ENCODE data around the gene RPA1. TPM values are rescaled to one million over a fixed set of nuclear protein-coding genes. Genes with fewer than 3 reads are reported as not detected.

Gene RPA1
- total and polyA plus RNA-seq, 2 of the 4 experiments (the other 2 are of a cell fraction), result 38.4 to 48.2 TPM

DNA sequence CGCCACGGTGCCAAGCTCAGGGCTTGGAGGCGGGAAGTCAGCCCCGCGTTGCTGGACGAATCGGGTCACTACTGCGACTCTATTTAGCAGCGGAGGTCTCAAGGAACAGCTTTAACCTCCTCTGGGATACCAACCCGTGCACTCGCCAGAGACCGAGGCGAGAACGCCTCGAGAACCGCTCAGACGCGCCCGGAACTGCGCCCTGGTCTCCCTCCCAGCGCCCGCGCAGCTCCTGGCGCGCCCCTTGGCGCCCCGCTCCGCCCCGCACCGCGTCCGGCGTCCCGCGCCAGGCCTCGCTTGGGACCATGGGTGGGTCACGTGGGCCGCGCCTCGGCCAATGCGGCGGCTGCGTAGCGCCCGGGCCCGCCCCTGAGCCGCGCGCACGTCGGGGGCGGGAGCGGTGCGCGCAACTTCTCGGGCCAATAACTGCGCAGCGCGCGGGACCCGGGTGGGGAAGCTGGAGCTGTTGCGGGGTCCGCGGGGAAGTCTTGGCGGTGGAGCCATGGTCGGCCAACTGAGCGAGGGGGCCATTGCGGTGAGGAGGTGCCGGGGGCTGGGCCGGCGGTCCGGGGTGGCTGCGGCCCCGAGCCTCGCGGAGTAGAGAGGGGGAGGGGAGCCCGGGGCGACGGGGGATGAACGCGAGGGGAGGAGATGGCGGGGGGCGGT lies at the start of gene RPA1, which contains the start of gene SMYD4 (continued):
- TF ChIP-seq, protein P1, sequence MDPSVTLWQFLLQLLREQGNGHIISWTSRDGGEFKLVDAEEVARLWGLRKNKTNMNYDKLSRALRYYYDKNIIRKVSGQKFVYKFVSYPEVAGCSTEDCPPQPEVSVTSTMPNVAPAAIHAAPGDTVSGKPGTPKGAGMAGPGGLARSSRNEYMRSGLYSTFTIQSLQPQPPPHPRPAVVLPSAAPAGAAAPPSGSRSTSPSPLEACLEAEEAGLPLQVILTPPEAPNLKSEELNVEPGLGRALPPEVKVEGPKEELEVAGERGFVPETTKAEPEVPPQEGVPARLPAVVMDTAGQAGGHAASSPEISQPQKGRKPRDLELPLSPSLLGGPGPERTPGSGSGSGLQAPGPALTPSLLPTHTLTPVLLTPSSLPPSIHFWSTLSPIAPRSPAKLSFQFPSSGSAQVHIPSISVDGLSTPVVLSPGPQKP (IDR thresholded peaks at IDR 0.05; ENCODE audit: borderline replicate concordance, low read depth, low read length), result no peak
- TF ChIP-seq CHD1 (IDR thresholded peaks at IDR 0.05; ENCODE audit: low read depth, low read length) (no peak), BHLHE40 (IDR thresholded peaks at IDR 0.05; ENCODE audit: low read depth, low read length) (no peak)

DNA sequence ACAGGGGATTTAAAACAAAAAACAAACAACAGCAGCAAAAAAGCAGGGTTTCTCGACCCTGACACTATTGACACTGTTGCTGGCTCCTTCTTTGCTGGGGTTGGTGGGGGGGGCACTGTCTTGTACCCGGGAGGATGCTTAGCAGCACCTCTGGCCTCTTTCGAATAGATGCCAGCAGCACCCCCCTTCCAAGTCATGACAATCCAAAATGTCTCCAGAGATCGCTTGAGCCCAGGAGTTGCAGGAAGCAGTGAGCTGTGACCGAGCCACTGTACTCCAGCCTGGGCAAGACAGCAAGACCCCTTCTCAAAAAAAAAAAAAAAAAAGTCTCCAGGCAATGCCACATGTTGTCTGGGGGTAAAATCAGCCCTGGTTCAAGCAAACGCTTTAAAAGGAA lies 47.6 kb upstream of the RPA1 start:
- Histone ChIP-seq H3K4me1 (ENCODE audit: control insufficient read depth, insufficient read depth, low read length) (peaks cover 23% of the 10 kb centered on the region), H4K5ac (ENCODE audit: low read depth, low read length) (no peak overlapping the region), H3K4ac (ENCODE audit: low read depth, low read length) (no peak overlapping the region; the same call in 1 of the 2 replicates), H4K91ac (ENCODE audit: insufficient read depth, low read depth, low read length) (no peak overlapping the region), H4K8ac (ENCODE audit: low read depth in 2 of 2, low read length in 2 of 2) (no peak overlapping the region), H3K27me3 (ENCODE audit: control insufficient read depth, insufficient read depth, low read length) (no peaks in the 10 kb centered on the region), H3K18ac (ENCODE audit: low read depth, low read length) (no peak overlapping the region), H3K14ac (replicated peaks; ENCODE audit: low read depth, low read length) (no peak overlapping the region), H2AFZ (replicated peaks; ENCODE audit: low read length, poor library complexity) (no peak overlapping the region), H3K36me3 (ENCODE audit: control insufficient read depth, insufficient read depth, low read length) (peaks cover 13% of the 10 kb centered on the region), H3K4me3 (ENCODE audit: insufficient read depth, low read depth, low read length) (no peak overlapping the region), H3K27ac (ENCODE audit: insufficient read depth, low read length) (no peak overlapping the region), H3K9me1 (ENCODE audit: insufficient read depth, low read length) (peaks cover 10% of the 10 kb centered on the region), H3K4me2 (ENCODE audit: low read depth, low read length) (no peak overlapping the region), H2BK15ac (ENCODE audit: low read depth, low read length) (no peak overlapping the region), H3K9me3 (ENCODE audit: control insufficient read depth, insufficient read depth, low read length) (no peaks in the 10 kb centered on the region), H2BK5ac (ENCODE audit: low read depth, low read length, poor library complexity, severe bottlenecking) (no peak overlapping the region), H2BK120ac (ENCODE audit: low read depth, low read length) (no peak overlapping the region), H3K56ac (ENCODE audit: extremely low read depth, insufficient read depth, low read length) (no peak overlapping the region), H3K79me1 (ENCODE audit: low read depth in 1 of 2, low read length in 2 of 2) (peaks cover 2 to 32% of the 10 kb centered on the region in 2 experiments; a peak in 2 of 4 replicates), H2AK9ac (replicated peaks; ENCODE audit: low read depth, low read length, poor library complexity) (no peak overlapping the region), H3K9ac (ENCODE audit: low read depth, low read length) (no peak overlapping the region), H3K23ac (ENCODE audit: low read depth, low read length) (no peak overlapping the region), H2BK20ac (ENCODE audit: low read depth, low read length) (no peak overlapping the region), H4K20me1 (ENCODE audit: insufficient read depth, low read length) (peaks cover 5% of the 10 kb centered on the region), H2AK5ac (ENCODE audit: low read depth, low read length) (no peak overlapping the region)
- DNase-seq, result no peak
- in situ Hi-C loops (cut with MboI; ENCODE audit: low sequenced_read_pairs), result loop anchor here (10.0 kb wide), 1 partner anchor 127 kb away; no protein-coding TSS in a partner anchor
- CTCF ChIA-PET, result interaction anchor here (0.6 to 5.5 kb wide), 2 partner anchors 61 to 152 kb away, joined by 3 to 31 read pairs; no protein-coding TSS in a partner anchor
- ATAC-seq (ENCODE audit: low read depth), result no peak
- TF ChIP-seq POLR2A (IDR thresholded peaks at IDR 0.05; ENCODE audit: low read depth, low read length) (no peak), MAFK (IDR thresholded peaks at IDR 0.05; ENCODE audit: low read depth, low read length) (no peak), CEBPB (IDR thresholded peaks at IDR 0.05; ENCODE audit: low read depth, low read length) (no peak), MAZ (IDR thresholded peaks at IDR 0.05; ENCODE audit: borderline replicate concordance, low read depth, low read length) (no peak), RAD21 (IDR thresholded peaks at IDR 0.05; ENCODE audit: low read length) (no peak), MXI1 (IDR thresholded peaks at IDR 0.05; ENCODE audit: borderline replicate concordance, low read depth, low read length) (no peak), NFE2L2 (IDR thresholded peaks at IDR 0.05; ENCODE audit: low read depth, low read length) (no peak), RCOR1 (IDR thresholded peaks at IDR 0.05; ENCODE audit: insufficient replicate concordance, low read length) (no peak)
- TF ChIP-seq, protein P1 (IDR thresholded peaks at IDR 0.05; ENCODE audit: borderline replicate concordance, low read depth, low read length), result no peak
- TF ChIP-seq, protein P2, sequence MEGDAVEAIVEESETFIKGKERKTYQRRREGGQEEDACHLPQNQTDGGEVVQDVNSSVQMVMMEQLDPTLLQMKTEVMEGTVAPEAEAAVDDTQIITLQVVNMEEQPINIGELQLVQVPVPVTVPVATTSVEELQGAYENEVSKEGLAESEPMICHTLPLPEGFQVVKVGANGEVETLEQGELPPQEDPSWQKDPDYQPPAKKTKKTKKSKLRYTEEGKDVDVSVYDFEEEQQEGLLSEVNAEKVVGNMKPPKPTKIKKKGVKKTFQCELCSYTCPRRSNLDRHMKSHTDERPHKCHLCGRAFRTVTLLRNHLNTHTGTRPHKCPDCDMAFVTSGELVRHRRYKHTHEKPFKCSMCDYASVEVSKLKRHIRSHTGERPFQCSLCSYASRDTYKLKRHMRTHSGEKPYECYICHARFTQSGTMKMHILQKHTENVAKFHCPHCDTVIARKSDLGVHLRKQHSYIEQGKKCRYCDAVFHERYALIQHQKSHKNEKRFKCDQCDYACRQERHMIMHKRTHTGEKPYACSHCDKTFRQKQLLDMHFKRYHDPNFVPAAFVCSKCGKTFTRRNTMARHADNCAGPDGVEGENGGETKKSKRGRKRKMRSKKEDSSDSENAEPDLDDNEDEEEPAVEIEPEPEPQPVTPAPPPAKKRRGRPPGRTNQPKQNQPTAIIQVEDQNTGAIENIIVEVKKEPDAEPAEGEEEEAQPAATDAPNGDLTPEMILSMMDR (conservative IDR thresholded peaks at IDR 0.05; ENCODE audit: low read depth, low read length), result no peak
- dilution Hi-C loops (cut with HindIII; ENCODE audit: low sequenced_read_pairs, unreplicated experiment), result no loop called here
- intact Hi-C loops (cut with micrococcal nuclease), result loop anchor here (10.0 kb wide), 1 partner anchor 207 kb away; no protein-coding TSS in a partner anchor
- WGBS, 2 experiments (ENCODE audit: extremely low coverage in 2 of 2, insufficient read length in 1 of 2), result 20% methylated on average over 1 of the region's 6 CpGs; no CpG with 5 or more reads in 1 of the 2 experiments
- BruUV-seq (replicated peaks), result no TSS peak
- POLR2A ChIA-PET (ENCODE audit: unreplicated experiment), result interaction anchor here (0.9 kb wide), 1 partner anchor 66 kb away, joined by 4 read pairs; no protein-coding TSS in a partner anchor

Measured in IMR-90 (cell line).